ENCODE measurements around the gene MFN2. TPM values are rescaled to one million over a fixed set of nuclear protein-coding genes. Genes with fewer than 3 reads are reported as not detected.
A peak's percentile ranks its signal among the peaks of the same experiment; 100 is the strongest.

Gene MFN2
- total RNA-seq, 6 donors from 2014 or later, result 40.9 to 80.6 (median 71.0) TPM

GRCh38 chr1:12028248-12028647, 48.0 kb downstream of the MFN2 start:
- no peak for TF ChIP-seq POLR2AphosphoS5 (IDR thresholded peaks at IDR 0.05)
- no peak for TF ChIP-seq POLR2A (IDR thresholded peaks at IDR 0.05)
- TF ChIP-seq EP300 (IDR thresholded peaks at IDR 0.05), result no peak
- no peak for TF ChIP-seq CTCF (IDR thresholded peaks at IDR 0.05)
- DNase-seq (no peak), ATAC-seq (ENCODE audit: low FRiP score in 2 of 2) (no peak)
- Histone ChIP-seq H3K36me3 (peaks cover 7 to 71% (median 52%) of the 10 kb centered on the region in 4 donors), H3K27ac (no peak overlapping the region), H3K27me3 (no peaks in the 10 kb centered on the region), H3K4me3 (no peak overlapping the region), H3K9me3 (no peaks in the 10 kb centered on the region), H3K4me1 (peaks cover 0 to 6% (median 2%) of the 10 kb centered on the region in 4 donors)
- 90 to 91% methylated on average over 8 of the region's 8 CpGs for WGBS, 2 donors

GRCh38 chr1:12028957-12029511, 48.8 kb downstream of the MFN2 start:
- no peak overlapping the region for H3K4me3 ChIP-seq
- 96 to 100% methylated on average over 7 to 13 of the region's 19 CpGs for WGBS, 2 donors
- H3K36me3 ChIP-seq, result peaks cover 7 to 66% (median 48%) of the 10 kb centered on the region in 4 donors

GRCh38 chr1:12029720-12030339, 49.6 kb downstream of the MFN2 start:
- Histone ChIP-seq H3K27ac (no peak overlapping the region), H3K4me3 (no peak overlapping the region), H3K9me3 (no peaks in the 10 kb centered on the region), H3K4me1 (peaks cover 0 to 11% (median 5%) of the 10 kb centered on the region in 4 donors), H3K36me3 (peaks cover 6 to 58% (median 43%) of the 10 kb centered on the region in 4 donors), H3K27me3 (no peaks in the 10 kb centered on the region)
- peak in 1 of 2 donors; percentile 76 for DNase-seq
- TF ChIP-seq POLR2A (IDR thresholded peaks at IDR 0.05) (no peak), EP300 (IDR thresholded peaks at IDR 0.05) (no peak), POLR2AphosphoS5 (IDR thresholded peaks at IDR 0.05) (no peak), CTCF (IDR thresholded peaks at IDR 0.05) (no peak)
- ATAC-seq (ENCODE audit: low FRiP score in 2 of 2), result no peak
- 92 to 93% methylated on average over 11 to 21 of the region's 32 CpGs for WGBS, 2 donors

More at GRCh38 chr1:12028957-12029511, 48.8 kb downstream of the MFN2 start:
- H3K4me1 ChIP-seq, result peaks cover 0 to 6% (median 5%) of the 10 kb centered on the region in 4 donors
- TF ChIP-seq EP300 (IDR thresholded peaks at IDR 0.05) (no peak), CTCF (IDR thresholded peaks at IDR 0.05) (no peak), POLR2AphosphoS5 (IDR thresholded peaks at IDR 0.05) (no peak), POLR2A (IDR thresholded peaks at IDR 0.05) (no peak)
- ATAC-seq (ENCODE audit: low FRiP score in 2 of 2) (peak in 1 of 2 donors; percentile 12), DNase-seq (no peak)
- H3K27ac ChIP-seq, result no peak overlapping the region
- H3K27me3 ChIP-seq, result no peaks in the 10 kb centered on the region
- no peaks in the 10 kb centered on the region for H3K9me3 ChIP-seq

GRCh38 chr1:12031039-12031980, 51.1 kb downstream of the MFN2 start:
- WGBS, 2 donors, result 86 to 87% methylated on average over 11 to 14 of the region's 20 CpGs
- H3K27me3 ChIP-seq, result no peaks in the 10 kb centered on the region
- TF ChIP-seq CTCF (IDR thresholded peaks at IDR 0.05), result peak; percentile 20 to 56 (median 28)
- no peak for TF ChIP-seq EP300 (IDR thresholded peaks at IDR 0.05)
- TF ChIP-seq POLR2A (IDR thresholded peaks at IDR 0.05), result no peak
- TF ChIP-seq POLR2AphosphoS5 (IDR thresholded peaks at IDR 0.05), result no peak
- peak in 1 of 2 donors; percentile 68 for ATAC-seq (ENCODE audit: low FRiP score in 2 of 2)
- H3K4me3 ChIP-seq, result no peak overlapping the region
- peak in 1 of 2 donors; percentile 37 for DNase-seq
- H3K9me3 ChIP-seq, result no peaks in the 10 kb centered on the region
- H3K4me1 ChIP-seq, result peaks cover 0 to 11% (median 5%) of the 10 kb centered on the region in 4 donors
- H3K36me3 ChIP-seq, result peaks cover 4 to 48% (median 40%) of the 10 kb centered on the region in 4 donors
- peak overlapping the region in 3 of 4 donors; percentile 40 to 53 (median 44) for H3K27ac ChIP-seq
